OCI-LY7 (cell line): ENCODE results near the gene MARK2. TPM values are rescaled to one million over a fixed set of nuclear protein-coding genes. Genes with fewer than 3 reads are reported as not detected.
A peak's percentile ranks its signal among the peaks of the same experiment; 100 is the strongest.

Experiments
- BruUV-seq: library from RNA; stranded (reverse); fragments of 400-500 nt; replicated peaks from 2 replicates; lab custom pipeline; 2021; lab: Mats Ljungman, UMichigan
- CTCF ChIA-PET: fragments of 300-600 bp; sonication (Branson Sonifier 250); formaldehyde crosslinking; loops from one replicate; lab custom pipeline; 2022; ENCODE audit warnings: antibody characterized with exemption; ENCODE audit not compliant: unreplicated experiment; lab: Charles Lee
- POLR2A ChIA-PET: fragments of 300-600 bp; sonication (Branson Sonifier 250); formaldehyde crosslinking; loops from one replicate; lab custom pipeline; 2022; ENCODE audit warnings: antibody characterized with exemption; lab: Charles Lee
- DNase-seq: peaks from one replicate; pipeline ENCODE4 v3.0.0-alpha.2; 2015; ENCODE audit warnings: low spot score
- H2AFZ ChIP-seq: fragments of 200-600 bp; sonication (generic), shearing (Covaris generic); 2 replicates; pipeline ENCODE4 v1.6.1; 2014; ENCODE audit warnings: mild to moderate bottlenecking, antibody characterized with exemption, low read length, moderate library complexity
- H3K27ac ChIP-seq: fragments of 200-600 bp; sonication (generic); 2 replicates; pipeline ENCODE4 v1.5.1; 2014; ENCODE audit warnings: mixed run types, low read depth, mild to moderate bottlenecking, moderate library complexity, low read length, inconsistent platforms; ENCODE audit not compliant: poor library complexity, severe bottlenecking
- H3K36me3 ChIP-seq: fragments of 200-600 bp; sonication (generic); 2 replicates; pipeline ENCODE4 v1.6.1; 2014; ENCODE audit warnings: mild to moderate bottlenecking, antibody characterized with exemption, low read length, moderate library complexity, mixed read lengths; ENCODE audit not compliant: insufficient read depth
- H3K4me1 ChIP-seq: fragments of 200-600 bp; sonication (generic); 2 replicates; pipeline ENCODE4 v1.5.1; 2014; ENCODE audit warnings: mild to moderate bottlenecking, low read length; ENCODE audit not compliant: insufficient read depth, poor library complexity, severe bottlenecking
- H3K4me2 ChIP-seq: fragments of 200-600 bp; sonication (generic); 2 replicates; pipeline ENCODE4 v1.6.1; 2014; ENCODE audit warnings: mild to moderate bottlenecking, low read length
- H3K4me3 ChIP-seq: fragments of 200-600 bp; sonication (generic); 2 replicates; pipeline ENCODE4 v1.5.1; 2014; ENCODE audit warnings: mild to moderate bottlenecking, low read depth, low read length; ENCODE audit not compliant: poor library complexity, severe bottlenecking
- H3K79me2 ChIP-seq: fragments of 200-600 bp; sonication (generic); 2 replicates; pipeline ENCODE4 v1.6.1; 2016; ENCODE audit warnings: low read depth, mild to moderate bottlenecking, low read length, moderate library complexity, mixed read lengths; ENCODE audit not compliant: insufficient read depth
- H3K9me2 ChIP-seq: fragments of 200-600 bp; sonication (generic); 2 replicates; pipeline ENCODE4 v1.6.1; 2016; ENCODE audit warnings: mild to moderate bottlenecking, low read length, mixed read lengths; ENCODE audit not compliant: insufficient read depth
- H3K9me3 ChIP-seq: fragments of 200-600 bp; sonication (generic); 2 replicates; pipeline ENCODE4 v1.6.1; 2014; ENCODE audit warnings: mild to moderate bottlenecking, mixed run types, low read length, mixed read lengths
- H4K20me1 ChIP-seq: fragments of 200-600 bp; sonication (generic); 2 replicates; pipeline ENCODE4 v1.6.1; 2014; ENCODE audit warnings: mild to moderate bottlenecking, antibody characterized with exemption, low read length, moderate library complexity, mixed read lengths; ENCODE audit not compliant: insufficient read depth
- EZH2phosphoT487 ChIP-seq: fragments of 200-600 bp; sonication (generic); IDR thresholded peaks from 2 replicates; pipeline ENCODE4 v1.6.1; 2018; ENCODE audit warnings: low read depth, borderline replicate concordance, mild to moderate bottlenecking, mixed run types, antibody characterized with exemption, low read length, moderate library complexity, mixed read lengths
- intact Hi-C: fragments of 100-400 bp; cut with micrococcal nuclease; formaldehyde crosslinking; loops from one replicate; pipeline ENCODE4 v1.10.0; 2022; ENCODE audit not compliant: unreplicated experiment
- total RNA-seq, 2 experiments: library from RNA; depleted of rRNA in 1 of 2; stranded (reverse); fragments of >200 nt in 1 of 2; shearing (Covaris generic) in 1 of 2; gene quantifications; 2 replicates each; pipeline ENCODE4 v1.2.3, GENCODE V29; 2014 to 2022
- TF ChIP-seq, protein P1 (sequence below): fragments of 200-600 bp; sonication (generic); conservative IDR thresholded peaks from 2 replicates; pipeline ENCODE4 v1.5.1; 2014; ENCODE audit warnings: mild to moderate bottlenecking, antibody characterized with exemption, low read length, moderate library complexity, mixed read lengths

The MARK2 gene
- total RNA-seq, 2 experiments from 2014 or later = 22.7 to 45.4 TPM

- H3K4me1 ChIP-seq = peaks cover 31% of the 10 kb centered on the region
- peak; percentile 82 for DNase-seq
- TF ChIP-seq, protein P1, sequence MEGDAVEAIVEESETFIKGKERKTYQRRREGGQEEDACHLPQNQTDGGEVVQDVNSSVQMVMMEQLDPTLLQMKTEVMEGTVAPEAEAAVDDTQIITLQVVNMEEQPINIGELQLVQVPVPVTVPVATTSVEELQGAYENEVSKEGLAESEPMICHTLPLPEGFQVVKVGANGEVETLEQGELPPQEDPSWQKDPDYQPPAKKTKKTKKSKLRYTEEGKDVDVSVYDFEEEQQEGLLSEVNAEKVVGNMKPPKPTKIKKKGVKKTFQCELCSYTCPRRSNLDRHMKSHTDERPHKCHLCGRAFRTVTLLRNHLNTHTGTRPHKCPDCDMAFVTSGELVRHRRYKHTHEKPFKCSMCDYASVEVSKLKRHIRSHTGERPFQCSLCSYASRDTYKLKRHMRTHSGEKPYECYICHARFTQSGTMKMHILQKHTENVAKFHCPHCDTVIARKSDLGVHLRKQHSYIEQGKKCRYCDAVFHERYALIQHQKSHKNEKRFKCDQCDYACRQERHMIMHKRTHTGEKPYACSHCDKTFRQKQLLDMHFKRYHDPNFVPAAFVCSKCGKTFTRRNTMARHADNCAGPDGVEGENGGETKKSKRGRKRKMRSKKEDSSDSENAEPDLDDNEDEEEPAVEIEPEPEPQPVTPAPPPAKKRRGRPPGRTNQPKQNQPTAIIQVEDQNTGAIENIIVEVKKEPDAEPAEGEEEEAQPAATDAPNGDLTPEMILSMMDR = no peak
- no peak for TF ChIP-seq EZH2phosphoT487
Observed at GRCh38 chr11:63888170-63889086, 49.5 kb downstream of the MARK2 start.

GRCh38 chr11:63889344-63889743 lies 50.4 kb downstream of the MARK2 start:
- peaks cover 62% of the 10 kb centered on the region for H3K79me2 ChIP-seq
- peaks cover 21% of the 10 kb centered on the region; the same call in 1 of the 2 replicates for H4K20me1 ChIP-seq
- intact Hi-C loops = loop anchor here (5.0 kb wide), 1 partner anchor 37 kb away; no protein-coding TSS in a partner anchor
- ChIA-PET POLR2A (no interaction called here), CTCF (no interaction called here)
- peaks cover 52% of the 10 kb centered on the region for H3K36me3 ChIP-seq
- no peaks in the 10 kb centered on the region for H3K9me3 ChIP-seq
- no peak overlapping the region for H3K27ac ChIP-seq
- no peaks in the 10 kb centered on the region for H3K9me2 ChIP-seq
- no peak overlapping the region for H3K4me3 ChIP-seq
- H3K4me2 ChIP-seq = peak overlapping the region; percentile 88; the same call in 1 of the 2 replicates
- no TSS peak for BruUV-seq
- TF ChIP-seq EZH2phosphoT487 = no peak
- TF ChIP-seq, protein P1 = no peak
- H3K4me1 ChIP-seq = peaks cover 31% of the 10 kb centered on the region
- DNase-seq = no peak
- H2AFZ ChIP-seq = no peak overlapping the region

More at GRCh38 chr11:63888170-63889086, 49.5 kb downstream of the MARK2 start:
- Histone ChIP-seq H3K27ac (peak overlapping the region; percentile 47), H3K4me3 (peak overlapping the region; percentile 63), H2AFZ (no peak overlapping the region; the same call in 1 of the 2 replicates), H4K20me1 (peaks cover 21% of the 10 kb centered on the region), H3K9me3 (no peaks in the 10 kb centered on the region), H3K9me2 (no peaks in the 10 kb centered on the region), H3K4me2 (peak overlapping the region; percentile 88), H3K36me3 (peaks cover 47% of the 10 kb centered on the region), H3K79me2 (peaks cover 54% of the 10 kb centered on the region)
- BruUV-seq = no TSS peak
- POLR2A ChIA-PET = interaction anchor here (1.1 kb wide), 1 partner anchor 26 kb away, joined by 3 read pairs; no protein-coding TSS in a partner anchor
- intact Hi-C loops = loop anchor here (5.0 kb wide), 1 partner anchor 36 kb away; no protein-coding TSS in a partner anchor
- CTCF ChIA-PET = interaction anchor here (0.7 kb wide), 1 partner anchor 10 kb away, joined by 6 read pairs; no protein-coding TSS in a partner anchor
